Mesenchymal stem cell (in vitro differentiated cells and primary cell): ENCODE measurements around the gene ETS2.

ENCODE experiments used
- DNase-seq: peaks from one replicate; pipeline ENCODE4 v3.0.0-alpha.2; 2013
- H2AFZ ChIP-seq: one replicate; pipeline ENCODE4 v1.6.1; 2013; ENCODE audit warnings: low read depth, mild to moderate bottlenecking, control low read depth, inconsistent platforms, low read length, moderate library complexity
- H2AK5ac ChIP-seq: 2 replicates; pipeline ENCODE4 v1.6.1; 2013; ENCODE audit warnings: low read length, moderate library complexity, mild to moderate bottlenecking, inconsistent platforms; ENCODE audit not compliant: severe bottlenecking
- H2BK120ac ChIP-seq: one replicate; pipeline ENCODE4 v1.6.1; 2013; ENCODE audit warnings: low read depth, mild to moderate bottlenecking, inconsistent platforms, low read length, moderate library complexity
- H2BK12ac ChIP-seq, 2 experiments: one replicate each; pipeline ENCODE4 v1.6.1; 2013; ENCODE audit warnings: inconsistent platforms in 2 of 2, low read length in 2 of 2, mild to moderate bottlenecking in 2 of 2, moderate library complexity in 2 of 2, control low read depth in 1 of 2
- H2BK15ac ChIP-seq: one replicate; pipeline ENCODE4 v1.6.1; 2013; ENCODE audit warnings: mild to moderate bottlenecking, low read depth, inconsistent platforms; ENCODE audit not compliant: poor library complexity, severe bottlenecking
- H2BK5ac ChIP-seq: 2 replicates; pipeline ENCODE4 v1.6.1; 2013; ENCODE audit warnings: low read depth, mild to moderate bottlenecking, low read length, control low read depth, inconsistent platforms; ENCODE audit not compliant: poor library complexity, severe bottlenecking
- H3K14ac ChIP-seq, 2 experiments: one replicate each; pipeline ENCODE4 v1.6.1; 2013; ENCODE audit warnings: inconsistent platforms in 2 of 2, low read length in 2 of 2, control low read depth in 1 of 2, mild to moderate bottlenecking in 1 of 2, moderate library complexity in 1 of 2
- H3K18ac ChIP-seq, 2 experiments: one replicate each; pipeline ENCODE4 v1.6.1; 2013; ENCODE audit warnings: inconsistent platforms in 2 of 2, low read length in 2 of 2, control low read depth in 1 of 2, low read depth in 1 of 2, mild to moderate bottlenecking in 1 of 2
- H3K23ac ChIP-seq, 2 experiments: one replicate each; pipeline ENCODE4 v1.6.1; 2013; ENCODE audit warnings: inconsistent platforms in 2 of 2, low read length in 2 of 2, mild to moderate bottlenecking in 2 of 2, moderate library complexity in 2 of 2, control low read depth in 1 of 2
- H3K27ac ChIP-seq: 2 replicates; pipeline ENCODE4 v1.5.1; 2013; ENCODE audit warnings: mild to moderate bottlenecking, moderate library complexity, low read length, control low read depth, inconsistent platforms; ENCODE audit not compliant: poor library complexity, severe bottlenecking
- H3K27me3 ChIP-seq, 2 experiments: 2 replicates each; pipeline versions ENCODE4 v1.6.1 to v1.7.0; 2013; ENCODE audit warnings: low read length in 2 of 2, mild to moderate bottlenecking in 2 of 2, moderate library complexity in 2 of 2, control low read depth in 1 of 2, inconsistent platforms in 1 of 2; ENCODE audit not compliant: control insufficient read depth in 1 of 2, insufficient read depth in 1 of 2
- H3K36me3 ChIP-seq, 2 experiments: 2 replicates each; pipeline versions ENCODE4 v1.6.1 to v1.7.0; 2013; ENCODE audit warnings: low read length in 2 of 2, control low read depth in 1 of 2, inconsistent platforms in 1 of 2, low read depth in 1 of 2, mild to moderate bottlenecking in 1 of 2; ENCODE audit not compliant: insufficient read depth in 2 of 2, control insufficient read depth in 1 of 2
- H3K4ac ChIP-seq, 2 experiments: one replicate each; pipeline ENCODE4 v1.6.1; 2013; ENCODE audit warnings: inconsistent platforms in 2 of 2, low read length in 2 of 2, mild to moderate bottlenecking in 2 of 2, moderate library complexity in 2 of 2, control low read depth in 1 of 2, low read depth in 1 of 2
- H3K4me1 ChIP-seq: 2 replicates; pipeline ENCODE4 v1.6.1; 2013; ENCODE audit warnings: low read depth, low read length, control low read depth; ENCODE audit not compliant: control insufficient read depth, insufficient read depth
- H3K4me2 ChIP-seq: 2 replicates; pipeline ENCODE4 v1.6.1; 2013; ENCODE audit warnings: low read length, mild to moderate bottlenecking, inconsistent platforms; ENCODE audit not compliant: poor library complexity, severe bottlenecking
- H3K4me3 ChIP-seq, 2 experiments: 2 replicates each; pipeline versions ENCODE4 v1.5.1 to v1.7.0; 2013; ENCODE audit warnings: low read length in 2 of 2, mild to moderate bottlenecking in 2 of 2, control low read depth in 1 of 2, low read depth in 1 of 2; ENCODE audit not compliant: insufficient read depth in 1 of 2
- H3K79me1 ChIP-seq: replicated peaks from 2 replicates; pipeline ENCODE4 v1.6.1; 2013; ENCODE audit warnings: mild to moderate bottlenecking, control low read depth, low read length, inconsistent platforms; ENCODE audit not compliant: poor library complexity, severe bottlenecking
- H3K9ac ChIP-seq: 2 replicates; pipeline ENCODE4 v1.7.0; 2013; ENCODE audit warnings: mild to moderate bottlenecking, low read length, moderate library complexity
- H3K9me3 ChIP-seq: 2 replicates; pipeline ENCODE4 v1.7.0; 2013; ENCODE audit warnings: mild to moderate bottlenecking, low read length; ENCODE audit not compliant: control insufficient read depth
- H4K8ac ChIP-seq: one replicate; pipeline ENCODE4 v1.6.1; 2013; ENCODE audit warnings: inconsistent platforms, mild to moderate bottlenecking, low read length, moderate library complexity
- H4K91ac ChIP-seq: one replicate; pipeline ENCODE4 v1.6.1; 2013; ENCODE audit warnings: mild to moderate bottlenecking, low read length, inconsistent platforms
- WGBS: methylation state at CpG from one replicate; pipeline ENCODE4 v1.1.7; 2013; ENCODE audit warnings: mixed read lengths; 5-methylcytosine and 5-hydroxymethylcytosine counted together

Gene ETS2

GRCh38 chr21:38821959-38822682 lies 16.4 kb downstream of the ETS2 start:
- peak overlapping the region; percentile 35 to 49 for H2BK12ac ChIP-seq
- no peaks in the 10 kb centered on the region for H3K27me3 ChIP-seq
- H2AK5ac ChIP-seq, result no peak overlapping the region
- H4K91ac ChIP-seq, result no peak overlapping the region
- H2BK5ac ChIP-seq, result no peak overlapping the region
- peak overlapping the region; percentile 2 to 64 for H3K18ac ChIP-seq
- H3K79me1 ChIP-seq, result peaks cover 25% of the 10 kb centered on the region
- H3K36me3 ChIP-seq, result peaks cover 56 to 68% of the 10 kb centered on the region in 2 experiments
- no peak overlapping the region for H3K14ac ChIP-seq
- over 99% methylated on average over 9 of the region's 9 CpGs for WGBS
- H2BK120ac ChIP-seq, result no peak overlapping the region
- peaks cover 13% of the 10 kb centered on the region for H3K4me1 ChIP-seq
- no peak overlapping the region for H3K27ac ChIP-seq
- H3K4me3 ChIP-seq, result no peak overlapping the region
- H2BK15ac ChIP-seq, result no peak overlapping the region
- DNase-seq, result no peak
- H3K4me2 ChIP-seq, result no peak overlapping the region
- H2AFZ ChIP-seq, result no peak overlapping the region
- no peak overlapping the region for H3K9ac ChIP-seq
- peaks cover 5% of the 10 kb centered on the region for H3K9me3 ChIP-seq
- no peak overlapping the region for H3K23ac ChIP-seq
- no peak overlapping the region for H4K8ac ChIP-seq
- peak overlapping the region in 1 of 2 experiments; percentile 5 for H3K4ac ChIP-seq

GRCh38 chr21:38822778-38823238 lies 17.1 kb downstream of the ETS2 start:
- Histone ChIP-seq H2BK15ac (no peak overlapping the region), H3K14ac (peak overlapping the region in 1 of 2 experiments; percentile 13), H2AFZ (no peak overlapping the region), H3K18ac (peak overlapping the region; percentile 37 to 86), H2BK5ac (no peak overlapping the region), H3K27me3 (no peaks in the 10 kb centered on the region), H3K79me1 (peaks cover 21% of the 10 kb centered on the region), H3K36me3 (peaks cover 50 to 61% of the 10 kb centered on the region in 2 experiments), H3K9ac (no peak overlapping the region), H3K23ac (no peak overlapping the region), H2AK5ac (no peak overlapping the region), H4K8ac (peak overlapping the region; percentile 4), H3K4me1 (peaks cover 9% of the 10 kb centered on the region), H3K4me3 (no peak overlapping the region), H3K4ac (peak overlapping the region; percentile 15 to 83), H3K4me2 (no peak overlapping the region), H2BK120ac (no peak overlapping the region), H3K9me3 (peaks cover 5% of the 10 kb centered on the region), H4K91ac (peak overlapping the region; percentile 65), H2BK12ac (peak overlapping the region; percentile 65 to 69), H3K27ac (no peak overlapping the region)
- 85% methylated on average over 24 of the region's 26 CpGs for WGBS
- peak; percentile 67 for DNase-seq

GRCh38 chr21:38823737-38824123 lies 18.0 kb downstream of the ETS2 start:
- no peak overlapping the region for H3K27ac ChIP-seq
- no peak overlapping the region for H2BK5ac ChIP-seq
- H3K4ac ChIP-seq, result no peak overlapping the region
- H3K18ac ChIP-seq, result peak overlapping the region; percentile 59 to 91
- no peak overlapping the region for H2AFZ ChIP-seq
- H3K36me3 ChIP-seq, result peaks cover 41 to 52% of the 10 kb centered on the region in 2 experiments
- no peak overlapping the region for H3K4me3 ChIP-seq
- no peak overlapping the region for H3K14ac ChIP-seq
- H4K8ac ChIP-seq, result no peak overlapping the region
- H3K27me3 ChIP-seq, result no peaks in the 10 kb centered on the region
- H3K4me2 ChIP-seq, result no peak overlapping the region
- H3K9me3 ChIP-seq, result peaks cover 5% of the 10 kb centered on the region
- peaks cover 6% of the 10 kb centered on the region for H3K4me1 ChIP-seq
- no peak overlapping the region for H2BK12ac ChIP-seq
- peak overlapping the region; percentile 71 for H3K9ac ChIP-seq
- WGBS, result no CpG with 5 or more reads among the region's 3 CpGs
- no peak overlapping the region for H2BK120ac ChIP-seq
- no peak overlapping the region for H2AK5ac ChIP-seq
- no peak overlapping the region for H3K23ac ChIP-seq
- peaks cover 17% of the 10 kb centered on the region for H3K79me1 ChIP-seq
- H4K91ac ChIP-seq, result no peak overlapping the region
- H2BK15ac ChIP-seq, result no peak overlapping the region
- DNase-seq, result no peak

- Histone ChIP-seq H3K9me3 (no peaks in the 10 kb centered on the region), H2BK12ac (peak overlapping the region in 1 of 2 experiments; percentile 75), H3K4me2 (no peak overlapping the region), H3K18ac (peak overlapping the region; percentile 59 to 91), H2BK120ac (no peak overlapping the region), H4K8ac (peak overlapping the region; percentile 78), H2AFZ (no peak overlapping the region), H3K9ac (peak overlapping the region; percentile 71), H3K4me1 (peaks cover 5% of the 10 kb centered on the region), H3K27ac (no peak overlapping the region), H3K23ac (no peak overlapping the region), H3K14ac (no peak overlapping the region), H2BK5ac (no peak overlapping the region), H3K27me3 (no peaks in the 10 kb centered on the region), H3K79me1 (peaks cover 15% of the 10 kb centered on the region), H2BK15ac (no peak overlapping the region), H2AK5ac (no peak overlapping the region), H3K4me3 (peak overlapping the region in 1 of 2 experiments; percentile 6), H3K4ac (peak overlapping the region in 1 of 2 experiments; percentile 79), H3K36me3 (peaks cover 39 to 46% of the 10 kb centered on the region in 2 experiments), H4K91ac (peak overlapping the region; percentile 64)
- peak; percentile 98 for DNase-seq
- WGBS, result 21% methylated on average over 16 of the region's 19 CpGs
These were observed 18.5 kb downstream of the ETS2 start for GRCh38 chr21:38824124-38824822.
